AG10803 (cell line): Measurements from ENCODE around the gene OSBPL5.

Experiments
- DNase-seq: peaks from one replicate; pipeline ENCODE4 v3.0.0; 2010; ENCODE audit warnings: low read depth
- H3K4me3 ChIP-seq: 2 replicates; pipeline ENCODE4 v1.5.1; 2011; ENCODE audit warnings: mild to moderate bottlenecking, low read length, control low read depth
- CTCF ChIP-seq: conservative IDR thresholded peaks from 2 replicates; pipeline ENCODE4 v1.5.1; 2011; ENCODE audit warnings: mild to moderate bottlenecking, low read length, control low read depth, inconsistent platforms

Gene OSBPL5

GRCh38 chr11:3139086-3139440 is 26.0 kb downstream of the OSBPL5 start:
- H3K4me3 ChIP-seq = no peak overlapping the region
- TF ChIP-seq CTCF = no peak
- no peak for DNase-seq

DNA sequence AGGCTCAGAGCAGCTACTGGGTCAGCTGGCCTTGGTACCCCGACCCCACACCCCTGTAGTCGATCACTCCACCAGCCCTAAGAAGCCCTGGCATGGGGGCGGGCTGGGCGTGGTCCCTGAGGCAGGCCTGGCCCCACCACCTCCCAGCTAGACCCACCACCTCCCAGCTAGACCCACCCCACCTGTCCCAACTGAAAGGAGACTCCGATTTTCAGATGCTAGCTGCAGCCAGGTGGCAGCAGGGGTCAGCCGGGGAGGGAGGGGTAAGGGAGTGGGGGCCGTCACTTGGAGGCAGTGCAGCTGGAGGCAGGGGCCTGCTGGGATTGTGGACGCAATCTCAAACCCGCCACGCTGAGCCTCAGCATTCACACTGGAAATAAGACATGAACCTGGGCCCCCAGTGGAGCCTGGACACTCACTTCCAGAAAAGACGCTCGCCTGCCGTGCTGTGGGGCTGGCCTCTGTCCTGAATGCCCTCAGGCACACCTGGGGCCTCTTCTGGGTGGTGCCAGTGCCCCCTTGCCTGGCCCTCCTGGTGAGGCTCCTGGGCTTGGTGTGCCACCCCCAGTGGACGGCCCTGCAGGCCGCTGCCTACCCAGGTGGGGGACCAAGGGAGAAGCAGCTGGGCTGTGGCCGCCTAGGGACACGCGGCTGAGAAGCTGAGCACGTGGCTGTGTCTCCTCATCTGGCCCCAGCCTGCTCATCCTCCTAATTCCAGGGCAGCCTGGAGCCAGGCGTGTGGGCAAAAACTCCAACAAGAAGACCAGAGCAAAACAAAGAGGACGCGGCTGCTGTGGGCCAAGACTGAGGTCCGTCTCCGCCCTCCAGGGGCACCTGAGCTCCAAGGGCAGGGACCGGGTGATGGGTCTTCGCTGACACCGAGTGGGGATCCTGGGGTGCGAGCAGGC is 26.7 kb downstream of the OSBPL5 start:
- DNase-seq = no peak

DNA sequence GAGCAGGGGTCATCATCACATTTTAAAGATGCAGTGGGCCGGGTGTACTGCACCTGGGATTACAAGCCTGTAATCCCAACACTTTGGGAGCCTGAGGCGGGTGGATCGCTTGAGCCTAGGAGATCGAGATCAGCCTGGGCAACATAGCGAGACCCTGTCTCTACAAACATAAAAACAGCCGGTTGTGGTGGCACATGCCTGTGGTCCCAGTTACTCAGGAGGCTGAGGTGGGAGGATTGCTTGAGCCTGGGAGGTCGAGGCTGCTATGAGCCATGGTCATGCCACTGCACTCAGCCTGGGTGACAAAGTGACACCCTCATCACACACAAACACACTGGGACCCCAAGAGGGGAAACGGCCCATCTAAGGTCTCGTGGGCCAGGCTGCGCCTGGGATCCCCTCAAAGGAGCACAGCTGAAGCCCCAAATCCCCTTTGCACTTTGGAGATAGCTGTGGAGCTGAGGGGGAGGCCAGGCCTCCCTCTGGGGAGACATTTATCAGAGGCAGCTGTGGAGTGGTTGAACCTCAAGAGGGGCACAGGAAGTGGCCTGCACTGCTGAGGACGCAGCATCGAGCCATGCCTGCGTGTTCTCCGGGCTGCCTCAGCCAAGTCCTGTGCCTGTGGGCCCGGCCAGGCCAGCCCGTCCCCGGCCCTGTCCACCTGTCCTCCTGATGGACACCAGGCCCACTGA is 27.5 kb downstream of the OSBPL5 start:
- H3K4me3 ChIP-seq = no peak overlapping the region
- DNase-seq = no peak
- no peak for TF ChIP-seq CTCF

More for the DNA sequence above, 26.7 kb downstream of the OSBPL5 start:
- TF ChIP-seq CTCF = no peak
- no peak overlapping the region for H3K4me3 ChIP-seq

DNA sequence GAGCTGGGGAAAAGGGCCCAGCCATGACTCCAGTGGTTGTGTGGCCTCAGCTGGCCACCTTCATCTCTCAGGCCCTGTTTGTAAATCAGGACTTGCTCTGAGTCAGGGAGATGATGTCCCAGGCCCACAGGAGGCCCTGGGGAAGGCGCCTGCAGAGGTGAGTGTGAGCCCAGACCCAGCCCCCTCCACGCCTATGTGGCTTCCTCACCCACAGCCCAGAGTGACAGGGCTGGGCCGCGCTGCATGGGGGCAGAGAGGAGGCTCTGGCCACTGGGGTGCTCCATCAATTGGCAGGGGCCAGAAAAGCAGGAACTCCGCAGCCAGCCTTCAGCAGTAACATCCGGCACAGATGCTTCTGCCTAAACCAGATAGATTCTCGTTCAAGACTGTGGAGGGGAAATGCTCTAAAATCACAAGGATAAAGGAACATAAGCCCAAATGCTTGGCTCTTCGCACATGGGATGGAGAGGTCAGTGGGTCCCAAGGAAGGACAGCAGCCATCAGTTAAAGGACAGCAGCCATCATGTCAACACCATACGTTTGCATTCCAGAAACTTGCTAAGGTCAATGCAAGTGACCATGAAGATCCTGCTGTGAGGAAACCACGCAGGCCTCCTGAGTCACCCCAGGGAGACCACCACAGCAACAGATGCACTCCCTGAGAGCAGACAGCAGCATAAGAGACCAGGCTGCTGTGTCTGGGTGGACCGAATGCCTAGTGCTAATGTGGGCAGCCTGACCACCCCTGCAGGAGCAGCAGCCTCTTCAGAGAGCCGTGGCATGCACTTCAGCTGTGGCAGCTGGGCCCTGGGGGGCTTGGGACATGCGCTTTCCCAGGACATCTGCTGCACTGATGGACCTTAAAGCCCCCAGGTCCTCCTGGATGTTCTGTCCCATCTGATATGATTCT is 28.3 kb downstream of the OSBPL5 start:
- DNase-seq = no peak
- no peak for TF ChIP-seq CTCF
- H3K4me3 ChIP-seq = no peak overlapping the region

- no peak overlapping the region for H3K4me3 ChIP-seq
- no peak for DNase-seq
- no peak for TF ChIP-seq CTCF
Observed at GRCh38 chr11:3135481-3136440, 29.3 kb downstream of the OSBPL5 start.
